H9 (cell line): ENCODE measurements around the gene CTIF. TPM values are rescaled to one million over a fixed set of nuclear protein-coding genes. Genes with fewer than 3 reads are reported as not detected.

ENCODE experiments used
- DNase-seq: peaks from one replicate; pipeline ENCODE4 v3.0.0-alpha.2; 2017
- H2AFZ ChIP-seq: one replicate; pipeline ENCODE4 v1.6.1; 2013; ENCODE audit warnings: mild to moderate bottlenecking, low read length, control low read depth, moderate library complexity
- H2AK5ac ChIP-seq: 2 replicates; pipeline ENCODE4 v1.6.1; 2013; ENCODE audit warnings: low read length, control low read depth, mixed read lengths; ENCODE audit not compliant: insufficient read length
- H2BK120ac ChIP-seq: one replicate; pipeline ENCODE4 v1.6.1; 2013; ENCODE audit warnings: low read depth, mild to moderate bottlenecking, low read length, control low read depth, inconsistent platforms; ENCODE audit not compliant: poor library complexity, severe bottlenecking
- H2BK12ac ChIP-seq: 2 replicates; pipeline ENCODE4 v1.6.1; 2013; ENCODE audit warnings: low read length, control low read depth, mixed read lengths, low read depth; ENCODE audit not compliant: insufficient read length
- H2BK15ac ChIP-seq: 2 replicates; pipeline ENCODE4 v1.6.1; 2013; ENCODE audit warnings: low read depth, low read length, control low read depth
- H2BK20ac ChIP-seq: one replicate; pipeline ENCODE4 v1.6.1; 2013; ENCODE audit warnings: low read depth, mild to moderate bottlenecking, low read length, control low read depth, inconsistent platforms; ENCODE audit not compliant: poor library complexity, severe bottlenecking
- H2BK5ac ChIP-seq: 2 replicates; pipeline ENCODE4 v1.6.1; 2013; ENCODE audit warnings: low read length, control low read depth, mixed read lengths; ENCODE audit not compliant: insufficient read length
- H3K14ac ChIP-seq: 2 replicates; pipeline ENCODE4 v1.6.1; 2013; ENCODE audit warnings: low read length, control low read depth; ENCODE audit not compliant: insufficient read depth
- H3K18ac ChIP-seq: 2 replicates; pipeline ENCODE4 v1.6.1; 2013; ENCODE audit warnings: low read depth, mild to moderate bottlenecking, mixed read lengths, low read length, control low read depth; ENCODE audit not compliant: insufficient read length
- H3K23ac ChIP-seq: 2 replicates; pipeline ENCODE4 v1.6.1; 2013; ENCODE audit warnings: low read length, control low read depth, mixed read lengths, low read depth; ENCODE audit not compliant: insufficient read length
- H3K23me2 ChIP-seq: 2 replicates; pipeline ENCODE4 v1.6.1; 2013; ENCODE audit warnings: low read depth, mild to moderate bottlenecking, mixed read lengths, low read length, control low read depth; ENCODE audit not compliant: insufficient read length, poor library complexity, severe bottlenecking
- H3K27ac ChIP-seq: 2 replicates; pipeline ENCODE4 v1.5.1; 2013; ENCODE audit warnings: low read length, control low read depth, mixed read lengths, low read depth; ENCODE audit not compliant: insufficient read length
- H3K27me3 ChIP-seq: 2 replicates; pipeline ENCODE4 v1.6.1; 2013; ENCODE audit warnings: low read length, control low read depth, inconsistent platforms; ENCODE audit not compliant: insufficient read depth
- H3K4ac ChIP-seq: 2 replicates; pipeline ENCODE4 v1.6.1; 2013; ENCODE audit warnings: low read depth, mild to moderate bottlenecking, control low read depth, inconsistent platforms, low read length, moderate library complexity
- H3K4me1 ChIP-seq: 2 replicates; pipeline ENCODE4 v1.6.1; 2013; ENCODE audit warnings: low read length, control low read depth, inconsistent platforms; ENCODE audit not compliant: insufficient read depth
- H3K4me2 ChIP-seq: 2 replicates; pipeline ENCODE4 v1.6.1; 2013; ENCODE audit warnings: low read length, control low read depth, mixed read lengths; ENCODE audit not compliant: insufficient read length, insufficient read depth
- H3K56ac ChIP-seq: 2 replicates; pipeline ENCODE4 v1.6.1; 2013; ENCODE audit warnings: low read depth, mild to moderate bottlenecking, mixed read lengths, low read length, control low read depth; ENCODE audit not compliant: insufficient read length
- H3K79me1 ChIP-seq: 2 replicates; pipeline ENCODE4 v1.6.1; 2013; ENCODE audit warnings: low read depth, mild to moderate bottlenecking, moderate library complexity, low read length, control low read depth, inconsistent platforms; ENCODE audit not compliant: insufficient read depth, poor library complexity, severe bottlenecking
- H3K79me2 ChIP-seq: 2 replicates; pipeline ENCODE4 v1.6.1; 2013; ENCODE audit warnings: low read length, control low read depth, inconsistent platforms; ENCODE audit not compliant: insufficient read depth
- H3K9ac ChIP-seq: 2 replicates; pipeline ENCODE4 v1.6.1; 2013; ENCODE audit warnings: low read length, control low read depth, mixed read lengths; ENCODE audit not compliant: insufficient read length; ENCODE audit errors: extremely low read depth
- H3K9me3 ChIP-seq: one replicate; pipeline ENCODE4 v1.6.1; 2013; ENCODE audit warnings: low read depth, low read length, inconsistent platforms; ENCODE audit not compliant: control insufficient read depth
- H3T11ph ChIP-seq: one replicate; pipeline ENCODE4 v1.6.1; 2013; ENCODE audit warnings: mild to moderate bottlenecking, low read length, control low read depth, inconsistent platforms
- H4K20me1 ChIP-seq: one replicate; pipeline ENCODE4 v1.6.1; 2013; ENCODE audit not compliant: control insufficient read depth, insufficient read length, insufficient read depth
- H4K5ac ChIP-seq: 2 replicates; pipeline ENCODE4 v1.6.1; 2013; ENCODE audit warnings: low read depth, mild to moderate bottlenecking, mixed read lengths, low read length, control low read depth; ENCODE audit not compliant: insufficient read length
- H4K8ac ChIP-seq: replicated peaks from 2 replicates; pipeline ENCODE4 v1.6.1; 2013; ENCODE audit warnings: low read length, control low read depth, mixed read lengths, low read depth; ENCODE audit not compliant: insufficient read length
- H4K91ac ChIP-seq: 2 replicates; pipeline ENCODE4 v1.6.1; 2013; ENCODE audit warnings: low read depth, mild to moderate bottlenecking, moderate library complexity, mixed read lengths, low read length, control low read depth; ENCODE audit not compliant: insufficient read length
- H3K27ac Mint-ChIP-seq, 3 experiments: 2 replicates in 2 of 3; 3 replicates in 1 of 3; pipeline ENCODE4 v1.8.0; 2020 to 2021; ENCODE audit warnings: mixed read lengths in 3 of 3, mild to moderate bottlenecking in 1 of 3, moderate library complexity in 1 of 3
- H3K27me3 Mint-ChIP-seq: 2 replicates; pipeline ENCODE4 v1.8.0; 2021; ENCODE audit warnings: low read depth, mild to moderate bottlenecking, moderate library complexity, mixed read lengths
- H3K36me3 Mint-ChIP-seq, 3 experiments: 2 replicates in 2 of 3; 3 replicates in 1 of 3; pipeline ENCODE4 v1.8.0; 2020 to 2021; ENCODE audit warnings: low read depth in 3 of 3, mixed read lengths in 3 of 3; ENCODE audit not compliant: insufficient read depth in 1 of 3
- H3K4me1 Mint-ChIP-seq, 2 experiments: 2 replicates each; pipeline ENCODE4 v1.8.0; 2020; ENCODE audit warnings: mixed read lengths in 2 of 2
- H3K4me3 Mint-ChIP-seq, 2 experiments: 2 replicates in 1 of 2; 3 replicates in 1 of 2; pipeline ENCODE4 v1.8.0; 2020 to 2021; ENCODE audit warnings: mild to moderate bottlenecking in 2 of 2, mixed read lengths in 2 of 2, moderate library complexity in 1 of 2
- H3K9me3 Mint-ChIP-seq, 2 experiments: 2 replicates in 1 of 2; 3 replicates in 1 of 2; pipeline ENCODE4 v1.8.0; 2020; ENCODE audit warnings: mild to moderate bottlenecking in 2 of 2, mixed read lengths in 2 of 2, moderate library complexity in 1 of 2
- WGBS: extraction: QIAGEN DNeasy Blood & Tissue Kit; methylation state at CpG from one replicate; pipeline ENCODE4 v1.1.7; 2013; ENCODE audit warnings: missing lambda C conversion rate, low lambda C conversion rate, mixed read lengths; ENCODE audit not compliant: insufficient read length; ENCODE audit errors: extremely low coverage; 5-methylcytosine and 5-hydroxymethylcytosine counted together
- total RNA-seq: library from RNA; stranded (reverse); gene quantifications from 2 replicates; pipeline ENCODE4 v1.2.1, GENCODE V29; 2021
- TF ChIP-seq, protein P1 (sequence below): fragments of 200-600 bp; sonication (generic); conservative IDR thresholded peaks from 3 replicates; pipeline ENCODE4 v1.8.0; 2021; ENCODE audit warnings: antibody characterized with exemption, mild to moderate bottlenecking

The CTIF gene
- total RNA-seq, 1 experiment from 2014 or later, result 15.8 TPM

DNA sequence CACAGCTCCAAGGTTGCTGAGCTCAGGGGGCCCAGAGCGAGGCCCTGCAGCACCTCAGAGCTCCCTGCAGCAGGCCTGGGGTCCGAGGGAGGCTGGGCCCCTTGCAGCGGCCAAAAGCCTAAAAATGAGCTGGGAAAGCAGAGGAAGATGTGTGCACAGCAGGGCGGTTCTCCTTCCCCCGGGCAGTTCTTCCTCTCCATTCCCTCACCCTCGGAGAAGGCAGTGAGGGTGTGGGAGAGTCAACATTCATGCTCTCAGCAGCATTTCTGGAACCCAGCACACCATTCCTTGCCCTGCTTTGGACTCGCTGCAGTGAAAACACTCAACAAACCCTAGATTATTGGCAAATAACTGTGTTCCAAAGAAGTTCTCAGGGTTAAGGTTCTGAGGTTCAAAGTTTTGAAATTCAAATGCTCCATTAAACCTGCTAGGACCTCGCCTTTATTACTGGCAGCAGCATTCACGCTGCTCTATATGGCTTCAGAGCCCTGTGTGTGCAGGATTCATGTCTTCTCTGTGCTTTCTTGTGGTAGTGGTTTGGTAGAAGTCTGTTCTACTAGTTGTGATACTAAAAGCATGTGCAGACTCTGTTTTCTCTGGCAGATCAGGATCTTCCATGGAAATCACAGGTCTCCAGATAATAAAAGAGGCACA is 79.1 kb downstream of the CTIF start:
- Mint-ChIP-seq H3K4me1 (peaks cover 27 to 31% of the 10 kb centered on the region in 2 experiments), H3K27ac (no peak overlapping the region; a peak in 1 of 7 replicates), H3K27me3 (no peaks in the 10 kb centered on the region), H3K9me3 (no peaks in the 10 kb centered on the region), H3K36me3 (no peaks in the 10 kb centered on the region; a peak in 3 of 7 replicates), H3K4me3 (no peak overlapping the region)
- WGBS, result no CpG with 5 or more reads among the region's 9 CpGs
- TF ChIP-seq, protein P1, sequence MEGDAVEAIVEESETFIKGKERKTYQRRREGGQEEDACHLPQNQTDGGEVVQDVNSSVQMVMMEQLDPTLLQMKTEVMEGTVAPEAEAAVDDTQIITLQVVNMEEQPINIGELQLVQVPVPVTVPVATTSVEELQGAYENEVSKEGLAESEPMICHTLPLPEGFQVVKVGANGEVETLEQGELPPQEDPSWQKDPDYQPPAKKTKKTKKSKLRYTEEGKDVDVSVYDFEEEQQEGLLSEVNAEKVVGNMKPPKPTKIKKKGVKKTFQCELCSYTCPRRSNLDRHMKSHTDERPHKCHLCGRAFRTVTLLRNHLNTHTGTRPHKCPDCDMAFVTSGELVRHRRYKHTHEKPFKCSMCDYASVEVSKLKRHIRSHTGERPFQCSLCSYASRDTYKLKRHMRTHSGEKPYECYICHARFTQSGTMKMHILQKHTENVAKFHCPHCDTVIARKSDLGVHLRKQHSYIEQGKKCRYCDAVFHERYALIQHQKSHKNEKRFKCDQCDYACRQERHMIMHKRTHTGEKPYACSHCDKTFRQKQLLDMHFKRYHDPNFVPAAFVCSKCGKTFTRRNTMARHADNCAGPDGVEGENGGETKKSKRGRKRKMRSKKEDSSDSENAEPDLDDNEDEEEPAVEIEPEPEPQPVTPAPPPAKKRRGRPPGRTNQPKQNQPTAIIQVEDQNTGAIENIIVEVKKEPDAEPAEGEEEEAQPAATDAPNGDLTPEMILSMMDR, result no peak
- H3K9me3 ChIP-seq, result no peaks in the 10 kb centered on the region
- H4K8ac ChIP-seq, result no peak overlapping the region
- H3K27ac ChIP-seq, result no peak overlapping the region
- H3K23ac ChIP-seq, result no peak overlapping the region
- peaks cover 3% of the 10 kb centered on the region for H4K20me1 ChIP-seq
- DNase-seq, result no peak
- no peak overlapping the region; the same call in none of the 2 replicates for H3K14ac ChIP-seq
- no peak overlapping the region for H2BK15ac ChIP-seq
- H3K4ac ChIP-seq, result no peak overlapping the region
- H3K9ac ChIP-seq, result no peak overlapping the region
- no peak overlapping the region for H4K5ac ChIP-seq
- H2BK20ac ChIP-seq, result no peak overlapping the region
- H3K4me1 ChIP-seq, result peaks cover 3% of the 10 kb centered on the region; the same call in 1 of the 2 replicates
- H3K18ac ChIP-seq, result no peak overlapping the region
- H3K27me3 ChIP-seq, result no peaks in the 10 kb centered on the region
- H2BK120ac ChIP-seq, result no peak overlapping the region
- H3K4me2 ChIP-seq, result no peak overlapping the region
- no peaks in the 10 kb centered on the region for H3K23me2 ChIP-seq
- no peaks in the 10 kb centered on the region for H3K79me2 ChIP-seq
- H3T11ph ChIP-seq, result no peak overlapping the region
- H2BK5ac ChIP-seq, result no peak overlapping the region
- H3K79me1 ChIP-seq, result no peaks in the 10 kb centered on the region
- no peak overlapping the region for H2BK12ac ChIP-seq
- no peak overlapping the region for H2AFZ ChIP-seq
- H3K56ac ChIP-seq, result no peak overlapping the region
- H2AK5ac ChIP-seq, result no peak overlapping the region
- no peak overlapping the region for H4K91ac ChIP-seq
